Breast epithelium (tissue), 3 donors: ENCODE data around the gene SIL1.
"Not testable (repeated sequence)": the region's sequence is repeated elsewhere in the genome, so short reads cannot be mapped to it uniquely, and the experiment has no call there.

Experiments used
- CTCF ChIP-seq, 3 donors: fragments of 450-650 bp; IDR thresholded peaks; one replicate each; pipeline ENCODE4 v1.5.1; 2016 to 2017; ENCODE audit warnings: antibody characterized with exemption in 3 of 3, mild to moderate bottlenecking in 3 of 3, moderate library complexity in 3 of 3
- POLR2AphosphoS5 ChIP-seq, 3 donors: sonication (generic); formaldehyde crosslinking; IDR thresholded peaks; one replicate each; pipeline ENCODE4 v1.6.1; 2017; ENCODE audit warnings: antibody characterized with exemption in 3 of 3

GRCh38 chr5:139073956-139074355 is 124.2 kb downstream of the SIL1 start:
- TF ChIP-seq CTCF, POLR2AphosphoS5 (IDR thresholded peaks at IDR 0.05): not testable (repeated sequence)
